Liver (tissue), 9 donors: ENCODE results near the gene ACOXL. TPM values are rescaled to one million over a fixed set of nuclear protein-coding genes. Genes with fewer than 3 reads are reported as not detected.

ENCODE experiments used
- DNase-seq: peaks from one replicate; pipeline ENCODE4 v3.0.0-alpha.2; 2017; ENCODE audit warnings: low spot score
- H3K27ac ChIP-seq, 2 donors: one replicate each; pipeline ENCODE4 v1.7.0; 2013; ENCODE audit warnings: inconsistent platforms in 2 of 2, low read length in 2 of 2, control low read depth in 1 of 2, low read depth in 1 of 2, mild to moderate bottlenecking in 1 of 2
- H3K27me3 ChIP-seq, 4 donors: one replicate each; pipeline versions ENCODE4 v1.6.1 to v1.7.0; 2013; ENCODE audit warnings: low read length in 3 of 4, inconsistent platforms in 1 of 4, mild to moderate bottlenecking in 1 of 4, moderate library complexity in 1 of 4; ENCODE audit not compliant: control insufficient read depth in 4 of 4, insufficient read depth in 4 of 4
- H3K36me3 ChIP-seq, 4 donors: one replicate each; pipeline versions ENCODE4 v1.6.1 to v1.7.0; 2013; ENCODE audit warnings: low read length in 3 of 4, mild to moderate bottlenecking in 3 of 4, low read depth in 1 of 4, moderate library complexity in 1 of 4; ENCODE audit not compliant: control insufficient read depth in 4 of 4, insufficient read depth in 3 of 4
- H3K4me1 ChIP-seq, 4 donors: one replicate each; pipeline versions ENCODE4 v1.6.1 to v1.7.0; 2013; ENCODE audit warnings: low read length in 3 of 4, mild to moderate bottlenecking in 3 of 4, moderate library complexity in 1 of 4; ENCODE audit not compliant: control insufficient read depth in 4 of 4, insufficient read depth in 4 of 4
- H3K4me3 ChIP-seq, 3 donors: one replicate each; pipeline versions ENCODE4 v1.6.1 to v1.7.0; 2013; ENCODE audit warnings: low read length in 3 of 3, control low read depth in 1 of 3, low read depth in 1 of 3, mild to moderate bottlenecking in 1 of 3
- H3K9ac ChIP-seq, 2 donors: one replicate each; pipeline ENCODE4 v1.7.0; 2013; ENCODE audit warnings: low read length in 2 of 2, mild to moderate bottlenecking in 2 of 2, moderate library complexity in 2 of 2, control low read depth in 1 of 2, low read depth in 1 of 2
- H3K9me3 ChIP-seq, 4 donors: one replicate each; pipeline versions ENCODE4 v1.6.1 to v1.7.0; 2013; ENCODE audit warnings: low read length in 3 of 4; ENCODE audit not compliant: control insufficient read depth in 4 of 4
- EGR1 ChIP-seq, 2 donors: IDR thresholded peaks; 2 replicates each; pipeline ENCODE4 v1.6.1; 2016 to 2018; ENCODE audit warnings: antibody characterized with exemption in 2 of 2, low read depth in 2 of 2
- FOXA1 ChIP-seq: IDR thresholded peaks from 2 replicates; pipeline ENCODE4 v1.6.1; 2016; ENCODE audit warnings: antibody characterized with exemption
- FOXA2 ChIP-seq: IDR thresholded peaks from 2 replicates; pipeline ENCODE4 v1.6.1; 2016; ENCODE audit warnings: antibody characterized with exemption
- GABPA ChIP-seq, 2 donors: IDR thresholded peaks in 1 of 2; conservative IDR thresholded peaks in 1 of 2; 2 replicates each; pipeline ENCODE4 v1.6.1; 2016; ENCODE audit warnings: antibody characterized with exemption in 2 of 2, mild to moderate bottlenecking in 1 of 2, moderate library complexity in 1 of 2
- HNF4A ChIP-seq, 2 donors: conservative IDR thresholded peaks; 2 replicates each; pipeline ENCODE4 v1.6.1; 2016; ENCODE audit warnings: antibody characterized with exemption in 2 of 2, mild to moderate bottlenecking in 2 of 2
- HNF4G ChIP-seq: IDR thresholded peaks from 2 replicates; pipeline ENCODE4 v1.6.1; 2016; ENCODE audit warnings: antibody characterized with exemption
- JUND ChIP-seq, 2 donors: IDR thresholded peaks; 2 replicates each; pipeline ENCODE4 v1.6.1; 2016; ENCODE audit warnings: antibody characterized with exemption in 2 of 2
- NR2F2 ChIP-seq: IDR thresholded peaks from 2 replicates; pipeline ENCODE4 v1.6.1; 2016; ENCODE audit warnings: antibody characterized with exemption
- RAD21 ChIP-seq, 2 donors: IDR thresholded peaks; 2 replicates each; pipeline ENCODE4 v1.6.1; 2016; ENCODE audit warnings: antibody characterized with exemption in 2 of 2, mild to moderate bottlenecking in 2 of 2
- RXRA ChIP-seq, 2 donors: IDR thresholded peaks; 2 replicates each; pipeline ENCODE4 v1.6.1; 2017 to 2018; ENCODE audit warnings: antibody characterized with exemption in 2 of 2, mild to moderate bottlenecking in 1 of 2
- SP1 ChIP-seq: IDR thresholded peaks from 2 replicates; pipeline ENCODE4 v1.6.1; 2018; ENCODE audit warnings: antibody characterized with exemption, mild to moderate bottlenecking
- TAF1 ChIP-seq: conservative IDR thresholded peaks from 2 replicates; pipeline ENCODE4 v1.6.1; 2016; ENCODE audit warnings: antibody characterized with exemption, mild to moderate bottlenecking
- YY1 ChIP-seq: IDR thresholded peaks from 2 replicates; pipeline ENCODE4 v1.6.1; 2016; ENCODE audit warnings: antibody characterized with exemption, mild to moderate bottlenecking
- WGBS: extraction: QIAGEN DNeasy Blood & Tissue Kit; methylation state at CpG from one replicate; pipeline ENCODE4 v1.1.7; 2013; 5-methylcytosine and 5-hydroxymethylcytosine counted together
- polyA plus RNA-seq, 2 donors: library from polyadenylated mRNA; stranded (reverse) in 1 of 2; unstranded in 1 of 2; fragments of 200-250 nt in 1 of 2; fragments of >200 nt in 1 of 2; fragmentation: Nextera tagmentation in 1 of 2; extraction: Ambion mirVana in 1 of 2; gene quantifications; one replicate each; pipeline versions ENCODE4 v1.2.1 to v1.2.3, GENCODE V29; 2013 to 2015
- total RNA-seq, 2 donors: library from RNA; depleted of rRNA; stranded (reverse); fragments of >200 nt; gene quantifications; one replicate each; pipeline ENCODE4 v1.2.3, GENCODE V29; 2014
- TF ChIP-seq, protein P1 (sequence below): IDR thresholded peaks from 2 replicates; pipeline ENCODE4 v1.6.1; 2016; ENCODE audit warnings: antibody characterized with exemption
- TF ChIP-seq, protein P2 (sequence below): IDR thresholded peaks from 2 replicates; pipeline ENCODE4 v1.6.1; 2016; ENCODE audit warnings: antibody characterized with exemption
- TF ChIP-seq, protein P3 (sequence below): IDR thresholded peaks from 2 replicates; pipeline ENCODE4 v1.6.1; 2016; ENCODE audit warnings: antibody characterized with exemption
- TF ChIP-seq, protein P4 (sequence below): fragments of 150-350 bp; IDR thresholded peaks from 2 replicates; pipeline ENCODE4 v1.5.1; 2017; ENCODE audit warnings: improper control_type of control experiment, low read depth, low read length; ENCODE audit not compliant: missing input control
- TF ChIP-seq, protein P5 (sequence below): IDR thresholded peaks from 2 replicates; pipeline ENCODE4 v1.6.1; 2016; ENCODE audit warnings: antibody characterized with exemption, mild to moderate bottlenecking
- donor health status: healthy.
- donor health status: healthy.
- donor health status: healthy.
- donor health status: healthy.
- donor health status: healthy.

The ACOXL gene
- total and polyA plus RNA-seq, 4 donors, result 0.07 TPM; not detected in 3

DNA sequence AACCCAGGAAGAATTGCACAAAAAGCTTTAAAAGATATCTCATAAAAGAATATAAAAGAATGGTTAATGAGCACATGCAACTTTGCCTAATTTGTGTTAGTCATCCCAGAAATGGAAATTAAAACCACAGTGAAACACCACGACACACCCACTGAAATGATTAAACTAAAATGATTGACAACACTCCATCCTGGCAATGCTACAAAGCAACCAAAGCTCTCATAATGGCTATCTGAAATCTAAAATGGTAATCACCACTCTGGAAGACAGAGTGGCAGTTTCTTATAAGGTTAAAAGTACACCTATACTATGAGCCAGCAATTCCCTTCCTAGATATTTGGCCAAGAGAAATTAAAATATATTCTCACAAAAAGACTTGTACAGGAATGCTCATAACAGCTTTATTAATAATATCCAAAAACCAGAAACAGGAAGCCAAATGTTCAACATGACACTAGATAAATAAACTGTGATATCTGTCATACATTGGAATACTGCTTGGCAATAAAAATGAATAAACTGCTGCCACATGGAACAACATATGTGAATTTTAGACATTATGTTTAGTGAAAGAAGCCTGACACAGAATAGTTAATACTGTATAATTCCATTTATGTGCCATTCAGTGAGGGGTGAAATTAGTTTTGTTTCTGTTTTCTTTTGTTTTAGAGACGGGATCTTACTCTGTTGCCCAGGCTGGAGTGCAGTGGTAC is 283.1 kb downstream of the ACOXL start:
- H3K9me3 ChIP-seq, result peaks cover 0 to 14% (median 0%) of the 10 kb centered on the region in 4 donors
- no peak overlapping the region for H3K4me3 ChIP-seq
- no peaks in the 10 kb centered on the region for H3K36me3 ChIP-seq
- no peak overlapping the region for H3K9ac ChIP-seq
- no peak for TF ChIP-seq NR2F2
- TF ChIP-seq RXRA (IDR thresholded peaks at IDR 0.05), result no peak
- no peak for TF ChIP-seq JUND (IDR thresholded peaks at IDR 0.05)
- TF ChIP-seq HNF4G, result no peak
- no peak for TF ChIP-seq YY1
- H3K4me1 ChIP-seq, result no peaks in the 10 kb centered on the region
- WGBS, result 78% methylated on average over 2 of the region's 2 CpGs
- no peaks in the 10 kb centered on the region for H3K27me3 ChIP-seq
- DNase-seq, result no peak
- no peak overlapping the region for H3K27ac ChIP-seq

DNA sequence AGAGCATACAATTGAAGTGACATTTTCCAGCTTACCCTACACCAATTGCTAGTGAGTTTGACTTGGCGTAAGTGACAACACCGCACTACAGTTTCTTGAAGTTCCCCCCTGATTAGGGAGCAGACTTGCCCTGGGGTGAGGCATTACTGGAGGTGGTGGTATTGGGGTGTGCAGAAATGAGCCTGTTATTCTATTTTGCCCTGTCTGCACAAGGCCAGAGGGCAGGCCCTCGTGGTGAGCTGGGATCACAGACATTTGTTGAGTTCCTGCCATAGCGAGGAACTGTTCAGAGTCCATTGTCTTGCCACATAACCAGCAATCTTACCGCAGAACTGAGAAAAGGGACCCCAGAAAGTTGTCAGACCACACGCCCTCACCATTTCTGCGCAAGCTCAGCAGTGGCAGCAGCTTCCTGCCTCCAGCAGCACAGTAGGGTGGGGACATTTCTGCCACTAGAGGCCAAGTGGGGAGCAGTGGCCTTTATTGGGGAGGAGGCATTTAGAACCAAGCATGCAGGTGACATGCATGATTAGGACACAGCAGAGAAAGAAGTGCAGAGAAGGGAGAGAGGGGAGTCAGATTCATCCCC is 284.8 kb downstream of the ACOXL start:
- 87% methylated on average over 7 of the region's 7 CpGs for WGBS
- H3K36me3 ChIP-seq, result no peaks in the 10 kb centered on the region
- H3K27ac ChIP-seq, result no peak overlapping the region
- TF ChIP-seq, protein P1, sequence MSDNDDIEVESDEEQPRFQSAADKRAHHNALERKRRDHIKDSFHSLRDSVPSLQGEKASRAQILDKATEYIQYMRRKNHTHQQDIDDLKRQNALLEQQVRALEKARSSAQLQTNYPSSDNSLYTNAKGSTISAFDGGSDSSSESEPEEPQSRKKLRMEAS, result no peak
- TF ChIP-seq YY1 (no peak), NR2F2 (no peak), GABPA (IDR thresholded peaks at IDR 0.05 in 1 of 2, conservative IDR thresholded peaks at IDR 0.05 in 1 of 2) (no peak), EGR1 (IDR thresholded peaks at IDR 0.05; ENCODE audit: low read depth in 2 of 2) (no peak), JUND (IDR thresholded peaks at IDR 0.05) (no peak), SP1 (no peak), RAD21 (IDR thresholded peaks at IDR 0.05) (no peak), RXRA (IDR thresholded peaks at IDR 0.05) (no peak), HNF4G (no peak), HNF4A (conservative IDR thresholded peaks at IDR 0.05) (no peak), FOXA1 (no peak), TAF1 (no peak), FOXA2 (no peak)
- TF ChIP-seq, protein P2, sequence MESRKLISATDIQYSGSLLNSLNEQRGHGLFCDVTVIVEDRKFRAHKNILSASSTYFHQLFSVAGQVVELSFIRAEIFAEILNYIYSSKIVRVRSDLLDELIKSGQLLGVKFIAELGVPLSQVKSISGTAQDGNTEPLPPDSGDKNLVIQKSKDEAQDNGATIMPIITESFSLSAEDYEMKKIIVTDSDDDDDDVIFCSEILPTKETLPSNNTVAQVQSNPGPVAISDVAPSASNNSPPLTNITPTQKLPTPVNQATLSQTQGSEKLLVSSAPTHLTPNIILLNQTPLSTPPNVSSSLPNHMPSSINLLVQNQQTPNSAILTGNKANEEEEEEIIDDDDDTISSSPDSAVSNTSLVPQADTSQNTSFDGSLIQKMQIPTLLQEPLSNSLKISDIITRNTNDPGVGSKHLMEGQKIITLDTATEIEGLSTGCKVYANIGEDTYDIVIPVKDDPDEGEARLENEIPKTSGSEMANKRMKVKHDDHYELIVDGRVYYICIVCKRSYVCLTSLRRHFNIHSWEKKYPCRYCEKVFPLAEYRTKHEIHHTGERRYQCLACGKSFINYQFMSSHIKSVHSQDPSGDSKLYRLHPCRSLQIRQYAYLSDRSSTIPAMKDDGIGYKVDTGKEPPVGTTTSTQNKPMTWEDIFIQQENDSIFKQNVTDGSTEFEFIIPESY, result no peak
- TF ChIP-seq, protein P3, sequence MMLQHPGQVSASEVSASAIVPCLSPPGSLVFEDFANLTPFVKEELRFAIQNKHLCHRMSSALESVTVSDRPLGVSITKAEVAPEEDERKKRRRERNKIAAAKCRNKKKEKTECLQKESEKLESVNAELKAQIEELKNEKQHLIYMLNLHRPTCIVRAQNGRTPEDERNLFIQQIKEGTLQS, result no peak
- TF ChIP-seq, protein P4, sequence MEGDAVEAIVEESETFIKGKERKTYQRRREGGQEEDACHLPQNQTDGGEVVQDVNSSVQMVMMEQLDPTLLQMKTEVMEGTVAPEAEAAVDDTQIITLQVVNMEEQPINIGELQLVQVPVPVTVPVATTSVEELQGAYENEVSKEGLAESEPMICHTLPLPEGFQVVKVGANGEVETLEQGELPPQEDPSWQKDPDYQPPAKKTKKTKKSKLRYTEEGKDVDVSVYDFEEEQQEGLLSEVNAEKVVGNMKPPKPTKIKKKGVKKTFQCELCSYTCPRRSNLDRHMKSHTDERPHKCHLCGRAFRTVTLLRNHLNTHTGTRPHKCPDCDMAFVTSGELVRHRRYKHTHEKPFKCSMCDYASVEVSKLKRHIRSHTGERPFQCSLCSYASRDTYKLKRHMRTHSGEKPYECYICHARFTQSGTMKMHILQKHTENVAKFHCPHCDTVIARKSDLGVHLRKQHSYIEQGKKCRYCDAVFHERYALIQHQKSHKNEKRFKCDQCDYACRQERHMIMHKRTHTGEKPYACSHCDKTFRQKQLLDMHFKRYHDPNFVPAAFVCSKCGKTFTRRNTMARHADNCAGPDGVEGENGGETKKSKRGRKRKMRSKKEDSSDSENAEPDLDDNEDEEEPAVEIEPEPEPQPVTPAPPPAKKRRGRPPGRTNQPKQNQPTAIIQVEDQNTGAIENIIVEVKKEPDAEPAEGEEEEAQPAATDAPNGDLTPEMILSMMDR, result no peak
- TF ChIP-seq, protein P5, sequence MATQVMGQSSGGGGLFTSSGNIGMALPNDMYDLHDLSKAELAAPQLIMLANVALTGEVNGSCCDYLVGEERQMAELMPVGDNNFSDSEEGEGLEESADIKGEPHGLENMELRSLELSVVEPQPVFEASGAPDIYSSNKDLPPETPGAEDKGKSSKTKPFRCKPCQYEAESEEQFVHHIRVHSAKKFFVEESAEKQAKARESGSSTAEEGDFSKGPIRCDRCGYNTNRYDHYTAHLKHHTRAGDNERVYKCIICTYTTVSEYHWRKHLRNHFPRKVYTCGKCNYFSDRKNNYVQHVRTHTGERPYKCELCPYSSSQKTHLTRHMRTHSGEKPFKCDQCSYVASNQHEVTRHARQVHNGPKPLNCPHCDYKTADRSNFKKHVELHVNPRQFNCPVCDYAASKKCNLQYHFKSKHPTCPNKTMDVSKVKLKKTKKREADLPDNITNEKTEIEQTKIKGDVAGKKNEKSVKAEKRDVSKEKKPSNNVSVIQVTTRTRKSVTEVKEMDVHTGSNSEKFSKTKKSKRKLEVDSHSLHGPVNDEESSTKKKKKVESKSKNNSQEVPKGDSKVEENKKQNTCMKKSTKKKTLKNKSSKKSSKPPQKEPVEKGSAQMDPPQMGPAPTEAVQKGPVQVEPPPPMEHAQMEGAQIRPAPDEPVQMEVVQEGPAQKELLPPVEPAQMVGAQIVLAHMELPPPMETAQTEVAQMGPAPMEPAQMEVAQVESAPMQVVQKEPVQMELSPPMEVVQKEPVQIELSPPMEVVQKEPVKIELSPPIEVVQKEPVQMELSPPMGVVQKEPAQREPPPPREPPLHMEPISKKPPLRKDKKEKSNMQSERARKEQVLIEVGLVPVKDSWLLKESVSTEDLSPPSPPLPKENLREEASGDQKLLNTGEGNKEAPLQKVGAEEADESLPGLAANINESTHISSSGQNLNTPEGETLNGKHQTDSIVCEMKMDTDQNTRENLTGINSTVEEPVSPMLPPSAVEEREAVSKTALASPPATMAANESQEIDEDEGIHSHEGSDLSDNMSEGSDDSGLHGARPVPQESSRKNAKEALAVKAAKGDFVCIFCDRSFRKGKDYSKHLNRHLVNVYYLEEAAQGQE, result no peak
- H3K9me3 ChIP-seq, result peaks cover 0 to 9% (median 0%) of the 10 kb centered on the region in 4 donors
- H3K4me1 ChIP-seq, result no peaks in the 10 kb centered on the region
- H3K9ac ChIP-seq, result no peak overlapping the region
- no peak overlapping the region for H3K4me3 ChIP-seq
- no peak for DNase-seq
- no peaks in the 10 kb centered on the region for H3K27me3 ChIP-seq
